IPS-15b (cell line): Measurements from ENCODE around the gene MYH6.
"Not testable (repeated sequence)": the region's sequence is repeated elsewhere in the genome, so short reads cannot be mapped to it uniquely, and the experiment has no call there.

ENCODE experiments used
- H3K27me3 ChIP-seq: one replicate; pipeline ENCODE4 v1.6.1; 2013; ENCODE audit warnings: low read length; ENCODE audit not compliant: control insufficient read depth, insufficient read depth
- H3K36me3 ChIP-seq: one replicate; pipeline ENCODE4 v1.6.1; 2013; ENCODE audit warnings: low read length; ENCODE audit not compliant: control insufficient read depth, insufficient read depth
- H3K4me1 ChIP-seq: one replicate; pipeline ENCODE4 v1.6.1; 2013; ENCODE audit warnings: mild to moderate bottlenecking, low read length; ENCODE audit not compliant: control insufficient read depth, insufficient read depth
- H3K4me3 ChIP-seq: one replicate; pipeline ENCODE4 v1.5.1; 2013; ENCODE audit warnings: low read depth, low read length
- H3K9ac ChIP-seq: one replicate; pipeline ENCODE4 v1.6.1; 2013; ENCODE audit warnings: low read depth, mild to moderate bottlenecking, low read length
- H3K9me3 ChIP-seq: one replicate; pipeline ENCODE4 v1.6.1; 2013; ENCODE audit warnings: mild to moderate bottlenecking, low read length; ENCODE audit not compliant: control insufficient read depth, insufficient read depth

MYH6 gene

DNA sequence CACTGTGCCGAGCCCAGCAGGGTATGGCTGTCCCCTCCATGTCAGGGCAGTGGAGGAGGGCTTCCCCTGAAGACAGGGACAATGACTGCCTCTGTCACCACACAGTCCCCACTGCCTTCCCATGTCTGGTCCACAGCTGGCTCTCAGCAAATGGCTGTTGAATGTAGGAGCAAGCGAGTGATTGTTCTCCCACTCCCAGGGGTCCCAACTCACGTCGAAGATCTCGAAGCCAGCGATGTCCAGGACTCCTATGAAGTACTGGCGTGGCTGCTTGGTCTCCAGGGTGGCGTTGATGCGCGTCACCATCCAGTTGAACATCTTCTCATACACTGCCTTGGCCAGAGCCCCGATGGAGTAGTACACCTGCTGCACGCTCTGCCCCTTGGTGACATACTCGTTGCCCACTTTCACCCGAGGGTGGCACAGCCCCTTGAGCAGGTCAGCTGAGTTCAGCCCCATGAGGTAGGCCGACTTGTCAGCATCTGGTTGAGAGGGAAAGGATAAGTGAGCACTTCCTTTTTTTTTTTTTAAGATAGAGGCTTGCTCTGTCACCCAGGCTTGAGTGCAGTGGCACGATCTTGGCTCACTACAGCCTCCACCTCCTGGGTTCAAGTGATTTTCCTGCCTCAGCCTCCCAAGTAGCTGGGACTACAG is 7.5 kb downstream of the MYH6 start:
- H3K27me3 ChIP-seq: not testable (repeated sequence)

DNA sequence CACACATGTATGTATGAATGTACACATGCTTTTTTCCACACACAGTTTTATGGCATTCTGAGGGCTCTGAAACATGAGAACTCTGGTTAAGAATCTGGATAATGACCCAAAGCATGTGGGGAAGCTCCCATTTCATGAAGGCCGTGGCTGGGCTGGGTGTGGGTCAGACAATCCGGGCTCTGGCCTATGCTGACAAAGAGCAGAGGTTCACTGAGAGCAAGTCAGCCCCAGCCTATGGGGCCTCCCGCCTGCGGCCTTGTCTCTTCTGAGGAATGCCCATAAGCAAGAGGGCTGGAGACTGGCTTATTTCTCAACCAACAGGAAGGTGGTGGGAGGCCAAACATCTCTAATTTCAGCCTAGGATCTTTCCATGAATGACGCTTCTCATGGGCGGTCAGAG is 8.5 kb downstream of the MYH6 start:
- Histone ChIP-seq H3K9me3 (no peaks in the 10 kb centered on the region), H3K27me3 (peaks cover 2% of the 10 kb centered on the region), H3K4me1 (peaks cover 2% of the 10 kb centered on the region), H3K36me3 (no peaks in the 10 kb centered on the region), H3K4me3 (no peak overlapping the region), H3K9ac (no peak overlapping the region)

More for the DNA sequence above, 7.5 kb downstream of the MYH6 start:
- not testable (repeated sequence) for H3K36me3 ChIP-seq, H3K4me3 ChIP-seq, H3K4me1 ChIP-seq, H3K9ac ChIP-seq, H3K9me3 ChIP-seq

DNA sequence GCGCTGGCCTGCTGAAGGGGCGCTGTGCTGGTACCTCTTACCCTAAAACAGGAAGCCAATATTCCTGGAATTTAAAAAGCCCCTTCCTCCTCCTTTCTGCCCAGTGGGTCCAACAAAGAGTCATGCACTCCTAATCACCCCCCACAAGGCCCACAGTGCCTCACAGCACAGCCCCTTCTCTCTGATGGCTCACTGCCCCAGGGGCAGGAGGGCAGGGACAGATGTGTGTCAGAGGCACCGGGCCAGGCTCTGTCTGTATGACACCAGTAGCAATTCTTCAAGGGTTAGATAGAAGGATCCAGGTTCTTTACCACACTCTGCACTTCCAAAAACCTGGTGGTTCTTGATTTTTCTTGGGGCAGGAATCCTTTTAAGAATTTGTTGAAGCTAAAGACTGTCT is 8.9 kb downstream of the MYH6 start:
- no peaks in the 10 kb centered on the region for H3K9me3 ChIP-seq
- H3K4me3 ChIP-seq: no peak overlapping the region
- H3K4me1 ChIP-seq: peaks cover 2% of the 10 kb centered on the region
- no peak overlapping the region for H3K9ac ChIP-seq
- H3K27me3 ChIP-seq: peaks cover 2% of the 10 kb centered on the region
- H3K36me3 ChIP-seq: no peaks in the 10 kb centered on the region

DNA sequence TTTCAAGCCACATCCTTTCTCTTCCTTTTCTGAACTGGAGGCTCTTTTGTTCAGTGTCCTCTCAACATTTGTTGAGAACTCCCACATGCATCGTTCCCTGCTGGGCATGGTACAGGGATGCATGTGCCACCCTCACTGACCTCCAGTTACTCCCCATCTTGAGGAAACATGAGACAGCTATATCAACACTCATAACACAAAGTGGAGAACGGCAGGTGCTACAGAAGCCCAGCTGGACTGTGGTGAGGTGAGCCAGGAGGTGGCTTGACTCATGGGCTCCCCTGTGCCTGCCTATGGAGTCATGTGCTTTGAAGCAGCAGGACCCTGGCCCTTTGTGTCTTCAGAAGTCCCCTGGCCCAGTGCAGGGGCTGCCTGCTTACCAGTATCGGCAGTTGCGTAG is 9.7 kb downstream of the MYH6 start:
- H3K4me1 ChIP-seq: peaks cover 2% of the 10 kb centered on the region
- H3K9me3 ChIP-seq: no peaks in the 10 kb centered on the region
- no peaks in the 10 kb centered on the region for H3K36me3 ChIP-seq
- H3K4me3 ChIP-seq: no peak overlapping the region
- no peak overlapping the region for H3K9ac ChIP-seq
- no peaks in the 10 kb centered on the region for H3K27me3 ChIP-seq

DNA sequence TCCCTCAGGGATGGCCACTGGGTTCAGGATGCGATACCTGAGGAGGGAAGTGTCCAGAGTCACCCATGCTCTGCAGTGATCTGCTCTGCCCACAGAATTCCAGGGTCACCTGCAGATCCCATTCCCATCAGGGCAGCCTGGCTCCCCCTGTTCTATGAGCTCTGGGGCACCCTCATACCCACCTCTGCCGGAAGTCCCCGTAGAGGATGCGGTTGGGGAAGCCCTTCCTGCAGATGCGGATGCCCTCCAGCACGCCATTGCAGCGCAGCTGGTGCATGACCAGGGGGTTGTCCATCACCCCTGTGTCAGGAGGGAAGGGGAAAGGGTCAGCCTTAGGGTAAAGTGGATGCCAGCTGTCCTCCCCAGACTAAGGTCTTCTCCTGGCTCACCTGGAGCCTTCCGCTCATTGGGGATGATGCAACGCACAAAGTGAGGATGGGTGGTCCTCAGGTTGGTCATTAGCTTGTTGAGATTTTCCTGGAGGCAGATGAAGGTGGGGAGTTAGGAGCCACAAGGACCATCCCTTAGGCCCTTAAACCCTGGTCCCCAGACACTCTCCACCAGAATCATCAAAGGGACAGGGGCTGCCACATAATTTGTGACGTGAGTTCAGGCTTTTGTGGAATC is 11.2 kb downstream of the MYH6 start:
- H3K36me3 ChIP-seq: no peaks in the 10 kb centered on the region
- H3K4me1 ChIP-seq: no peaks in the 10 kb centered on the region
- no peak overlapping the region for H3K4me3 ChIP-seq
- H3K9me3 ChIP-seq: no peaks in the 10 kb centered on the region
- H3K27me3 ChIP-seq: peaks cover 2% of the 10 kb centered on the region
- H3K9ac ChIP-seq: no peak overlapping the region

DNA sequence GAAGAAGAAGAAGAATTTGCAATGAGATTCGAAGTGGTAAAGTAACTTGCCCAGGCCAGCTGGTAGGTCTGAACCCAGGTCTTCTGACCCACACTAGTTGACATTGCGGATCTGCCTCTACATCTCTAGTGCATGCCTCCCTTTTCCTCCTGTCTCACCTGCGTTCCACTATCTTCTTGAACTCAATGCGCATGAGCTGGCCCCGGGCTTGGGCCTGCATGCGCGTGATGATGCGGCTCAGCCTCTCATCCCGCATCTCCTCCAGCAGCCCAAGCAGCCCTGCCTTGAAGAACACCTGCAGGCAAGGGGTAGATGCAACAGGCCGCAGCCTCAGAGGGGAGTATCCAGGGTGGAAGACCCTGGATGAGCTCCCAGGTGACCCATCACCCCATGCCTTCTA is 11.9 kb downstream of the MYH6 start:
- H3K4me3 ChIP-seq: no peak overlapping the region
- H3K4me1 ChIP-seq: no peaks in the 10 kb centered on the region
- no peaks in the 10 kb centered on the region for H3K9me3 ChIP-seq
- H3K36me3 ChIP-seq: no peaks in the 10 kb centered on the region
- H3K27me3 ChIP-seq: peaks cover 2% of the 10 kb centered on the region
- H3K9ac ChIP-seq: no peak overlapping the region

DNA sequence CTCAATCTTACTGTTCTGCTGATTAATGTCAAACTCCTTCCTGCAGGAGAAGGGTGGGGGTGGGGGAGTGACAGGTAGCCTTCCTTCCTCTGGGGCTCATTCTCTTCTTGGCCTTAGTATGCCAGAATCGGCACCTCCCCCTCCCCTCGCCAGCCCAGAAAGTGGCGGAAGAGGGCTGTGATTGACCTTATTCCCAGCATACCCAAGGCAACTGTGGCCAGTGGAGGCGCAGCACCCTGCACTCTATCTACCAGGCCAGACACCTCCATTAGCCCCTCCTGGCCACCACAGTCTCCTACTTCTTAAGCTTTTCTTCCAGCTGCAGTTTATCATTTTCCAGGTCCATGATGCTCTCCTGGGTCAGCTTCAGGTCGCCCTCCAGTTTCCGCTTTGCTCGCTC is 15.5 kb downstream of the MYH6 start:
- Histone ChIP-seq H3K27me3 (peaks cover 2% of the 10 kb centered on the region), H3K9ac (no peak overlapping the region), H3K4me1 (no peaks in the 10 kb centered on the region), H3K9me3 (no peaks in the 10 kb centered on the region), H3K4me3 (no peak overlapping the region), H3K36me3 (no peaks in the 10 kb centered on the region)

DNA sequence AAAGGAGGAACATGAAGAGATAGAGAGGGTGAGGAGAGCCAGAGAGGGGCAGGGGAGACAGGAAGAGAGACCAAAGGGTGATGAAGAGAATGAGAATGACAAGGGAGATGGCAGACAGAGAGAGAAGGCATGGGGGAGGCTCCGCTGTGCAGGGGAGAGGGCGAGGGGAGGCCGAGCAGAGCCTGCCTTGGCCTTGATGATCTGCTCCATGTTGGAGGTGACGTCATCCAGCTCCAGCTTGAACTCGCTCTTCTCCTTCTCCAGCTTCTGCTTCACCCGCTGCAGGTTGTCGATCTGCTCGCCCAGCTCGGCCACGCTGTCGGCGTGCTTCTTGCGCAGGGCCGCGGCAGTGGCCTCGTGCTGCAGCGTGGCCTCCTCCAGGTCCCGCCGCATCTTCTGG is 18.2 kb downstream of the MYH6 start:
- not testable (repeated sequence) for H3K9ac ChIP-seq, H3K36me3 ChIP-seq, H3K27me3 ChIP-seq, H3K9me3 ChIP-seq, H3K4me1 ChIP-seq, H3K4me3 ChIP-seq

DNA sequence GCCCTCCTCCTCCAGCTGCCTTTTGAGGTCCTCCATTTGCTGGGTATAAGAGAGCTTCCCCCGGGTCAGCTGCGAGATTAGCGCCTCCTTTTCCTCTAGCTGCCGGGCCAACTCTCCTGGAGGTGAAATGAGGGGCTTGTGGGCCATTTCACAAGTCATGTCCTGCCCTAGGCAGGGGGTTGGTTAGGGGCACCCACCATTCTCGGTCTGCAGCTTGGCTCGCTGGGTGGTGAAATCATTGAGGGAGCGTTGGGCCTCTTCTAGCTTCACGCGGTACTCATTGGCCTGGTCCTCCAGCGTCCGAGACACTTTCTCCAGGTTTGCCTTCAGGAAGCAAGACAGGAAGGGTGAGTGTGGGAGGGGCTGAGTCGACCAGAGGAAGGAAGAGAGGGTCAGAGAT is 18.7 kb downstream of the MYH6 start:
- no peaks in the 10 kb centered on the region for H3K36me3 ChIP-seq
- H3K9ac ChIP-seq: no peak overlapping the region
- H3K9me3 ChIP-seq: no peaks in the 10 kb centered on the region
- H3K27me3 ChIP-seq: peaks cover 2% of the 10 kb centered on the region
- no peak overlapping the region for H3K4me3 ChIP-seq
- no peaks in the 10 kb centered on the region for H3K4me1 ChIP-seq

DNA sequence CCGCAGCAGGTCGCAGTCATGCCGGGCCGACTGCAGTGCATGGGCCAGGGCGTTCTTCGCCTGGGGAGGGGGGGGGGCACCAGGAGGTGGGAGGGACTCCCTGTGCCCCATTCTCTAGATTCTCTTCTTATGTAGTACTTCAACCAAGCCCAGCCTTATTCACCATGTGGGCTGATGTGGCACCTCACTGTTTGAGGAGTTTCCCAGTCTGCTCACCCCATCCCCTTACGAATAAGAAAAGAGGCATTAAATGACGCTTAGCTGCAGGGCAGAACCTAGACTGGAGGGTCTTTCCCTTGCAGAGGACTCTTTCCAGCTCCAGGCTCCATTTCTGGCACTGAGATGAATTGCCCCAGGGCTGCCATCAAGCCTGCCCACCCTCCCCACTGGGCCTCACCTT is 19.1 kb downstream of the MYH6 start:
- Histone ChIP-seq H3K36me3 (no peaks in the 10 kb centered on the region), H3K27me3 (peaks cover 2% of the 10 kb centered on the region), H3K9ac (no peak overlapping the region), H3K4me1 (no peaks in the 10 kb centered on the region), H3K9me3 (no peaks in the 10 kb centered on the region), H3K4me3 (no peak overlapping the region)

DNA sequence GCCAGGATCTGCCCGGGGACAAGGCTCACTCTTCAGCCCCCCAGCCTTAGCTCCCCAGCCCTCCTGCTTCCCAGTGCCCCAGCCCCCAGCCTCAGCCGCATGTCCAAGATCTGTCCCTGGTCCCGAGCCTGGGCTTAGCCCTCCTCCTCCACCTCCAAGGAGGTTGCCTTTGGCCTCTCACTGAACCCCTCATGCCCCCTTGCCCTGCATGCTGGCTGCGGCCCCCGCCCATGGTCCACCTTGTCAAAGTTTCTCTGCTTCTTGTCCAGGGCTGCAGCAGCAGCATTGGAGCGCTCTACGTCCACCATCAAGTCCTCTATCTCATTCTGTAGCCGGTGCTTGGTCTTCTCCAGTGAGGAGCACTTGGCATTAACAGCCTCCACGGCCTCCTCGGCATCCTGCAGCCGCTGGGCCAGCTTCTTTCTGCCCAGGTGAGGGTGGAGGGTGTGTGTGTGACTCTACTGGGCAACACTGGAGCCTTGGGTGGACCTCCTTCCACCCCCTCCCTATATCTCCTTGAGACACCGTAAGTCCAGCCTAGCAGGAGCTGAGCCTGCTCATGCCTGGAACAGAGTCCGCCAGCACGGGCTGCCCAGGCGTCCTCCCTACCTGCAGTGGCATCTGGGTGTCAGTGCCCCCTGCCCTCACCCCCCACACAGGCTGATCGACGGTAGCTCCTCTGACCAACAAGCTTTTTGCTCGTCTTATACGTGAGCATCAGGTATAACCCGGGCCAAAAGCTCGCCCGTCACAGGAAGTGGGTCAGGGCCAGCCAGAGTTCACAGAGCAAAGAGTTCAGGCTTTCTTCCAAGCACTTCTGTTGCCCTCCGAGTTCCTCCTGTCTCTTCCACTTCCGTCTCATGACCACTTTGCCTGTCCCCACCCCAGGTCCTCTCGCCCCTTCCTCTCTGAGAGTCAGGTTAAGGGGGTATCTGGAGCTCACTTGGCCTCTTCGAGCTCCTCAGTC is 19.9 kb downstream of the MYH6 start:
- H3K36me3 ChIP-seq: no peaks in the 10 kb centered on the region
- no peaks in the 10 kb centered on the region for H3K4me1 ChIP-seq
- H3K4me3 ChIP-seq: no peak overlapping the region
- H3K27me3 ChIP-seq: peaks cover 2% of the 10 kb centered on the region
- no peak overlapping the region for H3K9ac ChIP-seq
- no peaks in the 10 kb centered on the region for H3K9me3 ChIP-seq

DNA sequence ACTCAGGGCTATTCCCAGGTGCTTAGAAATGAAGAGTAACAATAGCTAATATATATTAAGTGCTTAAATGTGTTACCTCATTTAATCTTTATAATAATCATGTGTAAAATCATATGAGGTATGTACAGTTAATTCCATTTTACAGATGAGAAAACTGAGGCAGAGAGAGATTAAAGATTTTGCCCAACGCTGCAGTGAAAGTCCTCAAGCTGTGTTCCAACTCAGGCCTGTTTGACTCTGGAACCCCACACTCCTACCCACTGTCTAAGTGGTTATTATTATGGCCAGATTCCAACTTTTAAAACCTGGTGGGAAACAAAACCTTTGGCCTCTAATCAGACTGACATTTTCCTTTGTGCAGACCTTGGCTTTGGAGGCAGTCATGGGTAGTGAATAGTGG is 21.1 kb downstream of the MYH6 start:
- no peaks in the 10 kb centered on the region for H3K9me3 ChIP-seq

More for the DNA sequence above, 21.1 kb downstream of the MYH6 start:
- Histone ChIP-seq H3K27me3 (no peaks in the 10 kb centered on the region), H3K9ac (no peak overlapping the region), H3K4me3 (no peak overlapping the region), H3K36me3 (no peaks in the 10 kb centered on the region), H3K4me1 (no peaks in the 10 kb centered on the region)
